ENCODE measurements around the gene C19orf38.

DNA sequence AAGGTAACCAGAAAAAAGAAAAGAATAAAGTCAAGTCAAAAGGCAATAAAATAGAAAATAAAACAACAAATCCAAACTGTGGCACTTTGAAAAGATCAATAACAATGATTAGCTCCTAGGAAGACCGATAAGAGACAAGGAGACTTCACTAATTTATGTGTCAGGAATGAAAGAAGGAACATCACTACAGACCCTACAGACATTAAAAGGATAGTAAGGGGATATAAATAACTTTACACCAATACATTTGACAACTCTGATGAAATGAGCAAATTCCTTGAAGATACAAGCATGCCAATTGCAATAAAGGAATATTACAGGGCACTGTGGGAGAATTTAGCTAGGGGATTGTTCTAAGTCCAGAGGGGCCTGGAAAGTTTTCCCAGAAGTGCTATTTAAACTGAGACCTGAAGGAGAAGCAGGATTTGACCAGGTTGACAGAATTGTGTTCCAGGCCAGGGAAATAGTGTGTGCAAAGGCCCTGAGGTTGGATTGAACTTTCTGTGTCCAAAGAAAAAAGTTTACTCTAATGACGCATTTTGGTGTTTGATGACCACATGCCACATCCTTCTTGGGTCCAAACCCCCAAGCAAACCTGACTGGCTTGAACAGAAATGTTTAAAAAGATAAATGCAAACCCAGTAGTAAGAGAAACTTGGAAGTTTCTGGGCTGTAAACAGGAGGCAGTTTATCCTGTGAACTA, 1.6 kb upstream of the C19orf38 start:
- TF ChIP-seq POLR2AphosphoS5 (IDR thresholded peaks at IDR 0.05) (no peak), POLR2A (IDR thresholded peaks at IDR 0.05; ENCODE audit: low read depth) (no peak), EP300 (IDR thresholded peaks at IDR 0.05) (no peak)
- TF ChIP-seq, protein P1, sequence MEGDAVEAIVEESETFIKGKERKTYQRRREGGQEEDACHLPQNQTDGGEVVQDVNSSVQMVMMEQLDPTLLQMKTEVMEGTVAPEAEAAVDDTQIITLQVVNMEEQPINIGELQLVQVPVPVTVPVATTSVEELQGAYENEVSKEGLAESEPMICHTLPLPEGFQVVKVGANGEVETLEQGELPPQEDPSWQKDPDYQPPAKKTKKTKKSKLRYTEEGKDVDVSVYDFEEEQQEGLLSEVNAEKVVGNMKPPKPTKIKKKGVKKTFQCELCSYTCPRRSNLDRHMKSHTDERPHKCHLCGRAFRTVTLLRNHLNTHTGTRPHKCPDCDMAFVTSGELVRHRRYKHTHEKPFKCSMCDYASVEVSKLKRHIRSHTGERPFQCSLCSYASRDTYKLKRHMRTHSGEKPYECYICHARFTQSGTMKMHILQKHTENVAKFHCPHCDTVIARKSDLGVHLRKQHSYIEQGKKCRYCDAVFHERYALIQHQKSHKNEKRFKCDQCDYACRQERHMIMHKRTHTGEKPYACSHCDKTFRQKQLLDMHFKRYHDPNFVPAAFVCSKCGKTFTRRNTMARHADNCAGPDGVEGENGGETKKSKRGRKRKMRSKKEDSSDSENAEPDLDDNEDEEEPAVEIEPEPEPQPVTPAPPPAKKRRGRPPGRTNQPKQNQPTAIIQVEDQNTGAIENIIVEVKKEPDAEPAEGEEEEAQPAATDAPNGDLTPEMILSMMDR (IDR thresholded peaks at IDR 0.05): no peak

All from esophagus muscularis mucosa (tissue), 4 donors.